ENCODE data around the gene CCSER1.
"Not testable (repeated sequence)": the region's sequence is repeated elsewhere in the genome, so short reads cannot be mapped to it uniquely, and the experiment has no call there.

The CCSER1 gene

GRCh38 chr4:91448668-91449330 is 1321.6 kb downstream of the CCSER1 start:
- no peak for DNase-seq

- no peak for DNase-seq
Measured at GRCh38 chr4:91454111-91454510, 1326.9 kb downstream of the CCSER1 start.

GRCh38 chr4:91462566-91462965 is 1335.4 kb downstream of the CCSER1 start:
- not testable (repeated sequence) for DNase-seq

- DNase-seq: no peak
Measured at GRCh38 chr4:91470671-91471070, 1343.5 kb downstream of the CCSER1 start.

DNA sequence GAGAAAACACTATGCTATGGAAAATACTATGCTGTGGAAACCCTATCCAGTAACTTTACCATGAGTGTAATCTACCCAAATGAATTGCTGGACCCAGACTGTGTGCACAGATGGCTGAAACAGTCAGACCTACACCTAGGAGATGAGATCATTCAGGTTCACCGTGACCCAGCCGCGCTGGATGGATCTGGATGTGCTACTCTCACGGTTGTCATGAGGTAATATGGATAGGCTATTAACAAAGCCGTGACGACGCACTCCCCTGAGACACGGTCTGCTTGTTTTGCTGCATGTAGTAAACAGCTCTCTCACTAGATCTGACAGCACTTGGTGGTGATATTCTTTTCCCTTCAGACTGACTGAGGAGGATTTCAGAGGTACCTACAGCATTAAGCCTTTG is 1344.1 kb downstream of the CCSER1 start:
- peak in 1 of 3 experiments; percentile 61 for DNase-seq

- DNase-seq: no peak
Measured at GRCh38 chr4:91472046-91472445, 1344.9 kb downstream of the CCSER1 start.

DNA sequence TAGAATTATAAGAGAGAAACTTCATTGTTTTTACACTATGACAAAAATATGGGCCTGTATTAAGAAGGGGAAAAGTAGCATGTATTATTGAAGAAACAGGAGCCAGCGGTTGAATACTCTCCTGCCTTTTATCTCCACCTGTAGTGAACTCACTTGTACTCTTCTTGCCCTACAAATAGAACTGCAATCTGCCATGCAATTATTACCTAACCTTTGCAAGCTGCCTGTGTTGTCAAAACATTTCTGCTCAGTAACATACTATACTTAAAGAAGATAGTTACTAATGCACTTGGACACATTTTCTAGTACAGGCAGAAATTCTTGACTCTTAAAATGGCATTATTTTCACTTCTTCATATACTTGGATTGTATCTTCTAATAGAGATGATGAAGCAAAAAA is 1358.2 kb downstream of the CCSER1 start:
- DNase-seq: no peak

- no peak for DNase-seq
Measured at GRCh38 chr4:91488946-91489345, 1361.8 kb downstream of the CCSER1 start.

DNA sequence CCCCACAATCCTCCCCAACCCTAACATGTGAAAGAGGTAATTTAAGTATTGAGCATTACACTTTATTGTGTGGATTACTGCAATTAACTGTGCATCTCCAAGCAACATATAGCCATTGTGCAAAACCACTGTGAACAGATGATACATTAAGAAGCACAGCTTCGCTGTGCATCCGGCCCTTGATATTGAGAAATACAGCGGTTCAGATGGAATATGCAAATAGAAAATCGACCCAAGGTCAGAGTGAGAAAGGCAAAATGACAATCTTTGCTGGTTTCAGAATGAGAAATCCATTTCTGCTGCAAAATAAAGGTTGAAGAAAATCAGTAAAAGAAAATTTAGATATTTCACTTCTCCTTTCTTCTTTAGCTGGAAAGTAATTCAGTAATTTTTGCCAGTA is 1370.7 kb downstream of the CCSER1 start:
- no peak for DNase-seq

DNA sequence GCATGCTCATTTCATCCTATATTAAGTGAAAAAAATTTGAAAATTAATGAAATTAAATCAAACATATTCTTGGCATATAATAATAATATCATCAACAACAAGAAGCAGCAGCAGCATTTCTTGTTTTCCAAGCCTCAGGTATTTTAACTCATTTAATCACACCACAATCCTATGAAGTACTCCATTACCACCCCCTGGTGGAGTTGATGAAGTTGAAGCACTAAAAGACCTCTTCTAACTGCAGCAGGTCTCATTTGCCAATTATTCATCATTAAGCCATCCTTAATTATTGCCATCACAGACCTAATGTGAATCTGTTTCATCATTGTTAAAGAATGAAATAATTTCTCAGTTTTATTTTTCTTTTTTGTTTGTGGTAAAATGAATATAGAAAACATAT is 1375.2 kb downstream of the CCSER1 start:
- peak in 1 of 3 experiments; percentile 42 for DNase-seq

DNA sequence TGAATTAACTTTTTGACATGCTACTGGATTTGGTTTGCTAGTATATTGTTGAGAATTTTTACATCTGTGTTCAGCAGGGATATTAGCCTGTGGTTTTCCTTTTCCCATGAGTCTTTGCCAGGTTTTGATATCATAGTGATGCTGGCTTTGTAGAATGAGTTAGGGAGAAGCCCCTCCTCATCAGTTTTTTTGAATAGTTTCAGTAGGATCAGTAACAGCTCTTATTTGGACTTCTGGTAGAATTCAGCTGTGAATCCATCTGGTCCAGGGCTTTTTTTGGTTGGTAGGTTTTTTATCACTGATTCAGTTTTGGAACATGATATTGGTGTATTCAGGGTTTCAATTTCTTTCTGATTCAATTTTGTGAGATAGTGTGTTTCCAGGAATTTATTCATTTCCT is 1386.1 kb downstream of the CCSER1 start:
- no peak for DNase-seq

GRCh38 chr4:91519155-91519554 is 1392.0 kb downstream of the CCSER1 start:
- no peak for DNase-seq

- DNase-seq: no peak
Measured at GRCh38 chr4:91525621-91526020, 1398.4 kb downstream of the CCSER1 start.

DNA sequence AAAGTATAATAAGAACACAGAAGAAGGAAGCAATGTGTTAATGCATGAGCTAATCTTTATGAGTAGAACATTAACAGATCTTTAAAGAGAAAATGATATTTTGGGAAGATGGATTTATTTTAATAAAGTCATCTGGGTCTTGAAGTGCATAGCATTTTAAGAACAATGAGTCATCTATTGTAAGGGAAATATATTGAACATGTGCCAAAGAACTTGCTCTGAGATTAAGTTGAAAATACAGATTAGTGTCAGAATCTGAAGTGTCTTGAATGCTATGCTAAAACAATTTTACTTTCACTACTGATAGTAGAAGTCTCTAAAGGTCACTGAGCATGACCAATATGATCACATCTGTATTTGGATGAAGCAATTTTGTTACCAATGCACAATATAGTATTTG is 1399.9 kb downstream of the CCSER1 start:
- no peak for DNase-seq

GRCh38 chr4:91567594-91567993 is 1440.4 kb downstream of the CCSER1 start:
- no peak for DNase-seq

DNA sequence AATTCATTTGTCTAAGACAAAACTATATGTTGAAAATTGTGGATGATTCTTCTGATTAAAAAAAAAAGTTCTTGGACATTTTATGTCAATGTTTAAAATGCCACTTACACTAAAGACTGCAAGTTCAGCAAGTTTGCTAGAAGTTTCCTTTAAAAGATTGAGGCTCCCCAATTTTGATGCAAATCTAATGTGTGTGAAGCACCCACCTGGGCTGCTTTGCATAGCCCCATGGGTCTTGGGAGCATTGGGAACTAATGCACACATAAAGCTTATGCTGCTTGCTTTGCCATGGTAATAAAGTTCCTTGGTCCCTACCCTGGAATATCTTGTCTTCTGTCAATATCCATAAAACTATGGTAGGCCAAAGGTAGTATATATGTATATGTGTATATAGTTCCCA is 1450.7 kb downstream of the CCSER1 start:
- DNase-seq: no peak

DNA sequence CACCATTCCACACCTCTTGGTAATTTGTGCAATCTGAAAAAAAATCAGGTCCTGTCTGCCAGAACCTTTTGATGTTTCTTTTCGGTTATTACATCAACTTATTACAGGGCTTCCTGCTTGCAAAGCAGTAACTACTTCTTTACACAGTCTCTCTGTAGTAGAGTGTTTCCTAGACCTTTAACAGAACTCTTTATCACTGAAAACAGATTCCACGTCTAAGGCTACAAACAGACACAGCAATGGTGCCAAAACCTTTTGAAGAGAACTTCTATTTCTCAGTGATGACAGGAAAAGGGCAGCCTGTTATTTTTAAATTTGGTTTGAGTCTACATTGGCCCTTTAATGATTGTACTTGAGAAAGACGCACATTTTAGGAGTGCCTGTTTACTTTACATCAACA is 1463.1 kb downstream of the CCSER1 start:
- no peak for DNase-seq

- DNase-seq: no peak
Measured at GRCh38 chr4:91592125-91592524, 1464.9 kb downstream of the CCSER1 start.

DNA sequence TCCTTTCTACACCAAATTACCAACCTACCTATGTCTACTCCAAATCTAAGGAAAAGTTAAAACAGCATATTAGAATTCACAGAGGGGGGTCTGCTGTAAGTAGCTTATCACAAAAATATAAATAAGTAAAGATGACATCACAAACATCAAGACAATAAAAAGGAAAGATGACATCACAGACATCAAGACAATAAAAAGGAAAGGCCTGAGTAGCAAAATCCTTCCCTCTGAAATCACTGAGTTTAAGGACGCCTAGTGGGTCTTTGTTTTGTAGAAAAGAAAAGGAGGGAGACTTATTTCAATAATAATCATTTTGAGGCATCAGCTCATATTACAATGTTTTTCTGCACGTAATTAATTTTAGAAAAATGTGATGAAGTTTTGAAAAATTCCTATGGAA is 1469.5 kb downstream of the CCSER1 start:
- no peak for DNase-seq

DNA sequence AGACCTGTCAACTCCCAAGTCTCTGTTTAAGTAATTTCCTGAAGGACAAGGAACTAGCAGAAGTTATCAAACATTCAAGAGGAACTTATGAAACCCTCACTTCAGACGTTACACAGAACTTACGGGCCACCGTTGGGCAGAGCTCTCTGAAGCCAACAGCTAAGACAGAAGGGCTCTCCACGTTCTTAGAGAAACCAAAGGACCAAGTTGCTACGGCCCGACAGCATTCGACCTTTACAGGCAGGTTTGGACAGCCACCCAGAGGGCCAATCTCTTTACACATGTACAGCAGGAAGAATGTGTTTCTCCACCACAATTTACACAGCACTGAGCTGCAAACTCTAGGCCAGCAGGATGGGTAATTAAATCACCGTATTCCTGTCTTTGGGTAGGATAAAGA is 1471.5 kb downstream of the CCSER1 start:
- DNase-seq: no peak

- DNase-seq: no peak
Measured at GRCh38 chr4:91600301-91600700, 1473.1 kb downstream of the CCSER1 start.

- no peak for DNase-seq
Measured at GRCh38 chr4:91601401-91601800, 1474.2 kb downstream of the CCSER1 start.

- DNase-seq: no peak
Measured at GRCh38 chr4:91611782-91612181, 1484.6 kb downstream of the CCSER1 start.

DNA sequence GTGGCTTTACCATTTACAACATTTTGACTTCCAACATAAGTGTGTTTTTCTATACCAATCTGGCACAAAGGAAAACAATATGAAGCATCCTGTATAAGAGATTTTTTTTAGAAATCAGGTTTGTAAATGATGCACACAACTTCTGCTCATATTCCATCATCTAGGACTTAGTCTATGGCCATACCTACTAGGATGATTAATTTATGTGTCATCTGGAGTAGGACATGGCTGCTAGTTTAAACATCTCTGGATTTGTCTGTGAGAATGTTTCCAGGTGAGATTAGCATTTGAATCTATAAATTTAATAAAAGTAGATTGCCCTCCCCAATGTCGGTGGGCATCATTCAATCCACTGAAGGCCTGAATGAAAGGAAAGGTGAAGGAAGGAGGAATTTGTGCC is 1493.8 kb downstream of the CCSER1 start:
- no peak for DNase-seq

GRCh38 chr4:91621446-91621845 is 1494.3 kb downstream of the CCSER1 start:
- no peak for DNase-seq
